Ovary (tissue), 9 donors: ENCODE measurements around the gene ARSA. TPM values are rescaled to one million over a fixed set of nuclear protein-coding genes. Genes with fewer than 3 reads are reported as not detected.

Source experiments
- DNase-seq, 5 donors: peaks; one replicate each; pipeline ENCODE4 v3.0.0-alpha.2; 2019 to 2020
- H3K27ac ChIP-seq, 2 donors: fragments of 200-600 bp; one replicate each; pipeline versions ENCODE4 v1.5.1 to v1.8.0; 2019 to 2022
- H3K27me3 ChIP-seq: fragments of 200-600 bp; one replicate; pipeline ENCODE4 v1.8.0; 2022
- H3K36me3 ChIP-seq: fragments of 200-600 bp; sonication (generic); one replicate; pipeline ENCODE4 v1.5.1; 2019
- H3K4me1 ChIP-seq: one replicate; pipeline ENCODE4 v1.8.1; 2013; ENCODE audit warnings: mild to moderate bottlenecking, moderate library complexity; ENCODE audit not compliant: insufficient read depth
- H3K4me3 ChIP-seq: fragments of 200-600 bp; sonication (generic); one replicate; pipeline ENCODE4 v1.5.1; 2017
- H3K9me3 ChIP-seq, 2 donors: fragments of 200-600 bp in 1 of 2; sonication (generic) in 1 of 2; one replicate each; pipeline versions ENCODE4 v1.5.1 to v1.8.1; 2013 to 2019; ENCODE audit warnings: mild to moderate bottlenecking in 1 of 2, moderate library complexity in 1 of 2
- CTCF ChIP-seq, 3 donors: fragments of 450-650 bp in 2 of 3; fragments of 200-600 bp in 1 of 3; IDR thresholded peaks; one replicate each; pipeline versions ENCODE4 v1.5.1 to v1.8.0; 2016 to 2022; ENCODE audit warnings: antibody characterized with exemption in 3 of 3, mild to moderate bottlenecking in 1 of 3
- EP300 ChIP-seq: sonication (generic); formaldehyde crosslinking; IDR thresholded peaks from one replicate; pipeline ENCODE4 v1.6.1; 2017; ENCODE audit warnings: antibody characterized with exemption
- POLR2A ChIP-seq: fragments of 450-650 bp; IDR thresholded peaks from one replicate; pipeline ENCODE4 v1.6.1; 2017; ENCODE audit warnings: antibody characterized with exemption, mild to moderate bottlenecking, moderate library complexity
- WGBS, 3 donors: extraction: QIAGEN DNeasy Blood & Tissue Kit in 1 of 3; methylation state at CpG; one replicate each; pipeline versions ENCODE4 v1.1.5 to v1.1.7; 2013 to 2017; 5-methylcytosine and 5-hydroxymethylcytosine counted together
- intact Hi-C, 4 donors: fragments of 100-400 bp; cut with DNase I; formaldehyde crosslinking; loops; one replicate each; pipeline versions ENCODE4 v1.11.0 to v1.15.1; 2022 to 2023
- polyA plus RNA-seq, 2 donors: library from polyadenylated mRNA; stranded (reverse); fragments of 200-250 nt in 1 of 2; fragments of 350-450 nt in 1 of 2; fragmentation: Illumina TruSeq in 1 of 2; extraction: RNeasy Lipid Tissue Mini Kit (QIAGEN cat#74804) in 1 of 2; gene quantifications; one replicate each; pipeline ENCODE4 v1.2.3, GENCODE V29; 2013 to 2014
- total RNA-seq, 7 donors: library from RNA; depleted of rRNA in 2 of 7; stranded (reverse); fragments of >200 nt in 2 of 7; fragmentation: NEBNext Ultra II Directional in 3 of 7; extraction: Animal tissue kit (Norgen Biotek cat#: 25700) in 3 of 7; gene quantifications; one replicate each; pipeline versions ENCODE4 v1.1.0 to v1.2.4, GENCODE V29; 2016 to 2023
- donor health status: DM: no; HTN: no; CAD: no; lungs with moderate emphysema.
- donor health status: DM: no; HTN: no; CAD: no.
- donor health status: Bipolar disorder and iron deficiency.
- donor health status: DM: yes; HTN: yes; CAD: no.
- donor health status: DM: no; HTN: no; CAD: no.
- donor health status: DM: yes; HTN: yes; CAD: no.

Gene ARSA
- total and polyA plus RNA-seq, 9 donors: 2.1 to 51.6 (median 13.1) TPM

GRCh38 chr22:50581950-50582492, 45.9 kb downstream of the ARSA start:
- Histone ChIP-seq H3K4me1 (peaks cover 14% of the 10 kb centered on the region), H3K4me3 (peak overlapping the region; percentile 86), H3K27ac (peak overlapping the region; percentile 59 to 94), H3K36me3 (no peaks in the 10 kb centered on the region), H3K27me3 (no peaks in the 10 kb centered on the region), H3K9me3 (no peaks in the 10 kb centered on the region)
- intact Hi-C loops: no loop called here
- TF ChIP-seq EP300 (no peak), CTCF (IDR thresholded peaks at IDR 0.05) (no peak), POLR2A (no peak)
- DNase-seq: no peak
- 7 to 18% (median 8%) methylated on average over 12 to 39 of the region's 39 CpGs for WGBS, 3 donors

DNA sequence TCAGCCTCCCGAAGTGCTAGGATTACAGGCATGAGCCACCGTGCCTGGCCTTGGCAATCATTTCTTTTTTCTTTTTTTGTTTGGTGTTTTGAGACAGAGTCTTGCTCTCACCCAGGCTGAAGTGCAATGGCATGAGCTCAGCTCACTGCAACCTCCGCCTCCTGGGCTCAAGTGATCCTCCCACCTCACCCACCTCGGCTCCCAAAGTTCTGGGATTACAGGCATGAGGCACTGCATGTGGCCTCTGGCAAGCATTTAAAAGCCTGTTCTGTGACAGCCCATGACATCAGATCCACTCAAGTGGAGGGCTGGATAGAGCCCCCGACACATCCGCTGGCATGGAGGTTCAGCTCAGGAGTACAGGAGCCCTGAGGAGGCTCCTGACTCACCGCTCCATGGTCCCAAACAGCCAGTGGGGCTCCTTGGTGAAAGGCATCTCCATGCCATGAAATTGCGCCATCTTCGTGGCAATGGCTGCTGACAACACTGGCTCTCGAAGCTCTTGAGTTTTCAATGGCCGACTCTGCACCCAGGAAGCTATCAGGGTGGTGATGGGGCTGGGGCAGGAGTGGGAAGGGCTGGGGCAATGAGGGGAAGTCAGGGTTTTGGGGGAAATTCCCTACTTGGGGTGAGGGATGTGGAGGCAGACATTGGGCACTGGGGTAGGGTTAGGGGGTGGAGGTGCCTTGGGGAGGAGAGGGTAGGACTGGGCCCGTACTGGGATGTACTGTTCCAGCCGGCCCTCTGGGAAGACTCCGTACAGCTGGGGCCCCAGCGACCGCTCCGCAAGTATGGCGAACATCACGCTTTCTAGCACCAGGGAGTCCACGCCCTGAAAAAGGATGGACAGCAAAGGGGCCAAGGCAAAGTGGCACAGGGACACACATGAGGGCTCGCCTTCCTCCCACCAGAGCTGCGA, 46.7 kb downstream of the ARSA start:
- intact Hi-C loops: no loop called here
- peak in 1 of 5 donors; percentile 23 for DNase-seq
- Histone ChIP-seq H3K4me1 (peaks cover 14% of the 10 kb centered on the region), H3K4me3 (peak overlapping the region; percentile 86), H3K27ac (peak overlapping the region in 1 of 2 donors; percentile 94), H3K9me3 (no peaks in the 10 kb centered on the region), H3K27me3 (no peaks in the 10 kb centered on the region), H3K36me3 (no peaks in the 10 kb centered on the region)
- 90 to 94% (median 92%) methylated on average over 22 of the region's 22 CpGs for WGBS, 3 donors
- TF ChIP-seq CTCF (IDR thresholded peaks at IDR 0.05) (no peak), EP300 (no peak), POLR2A (no peak)

DNA sequence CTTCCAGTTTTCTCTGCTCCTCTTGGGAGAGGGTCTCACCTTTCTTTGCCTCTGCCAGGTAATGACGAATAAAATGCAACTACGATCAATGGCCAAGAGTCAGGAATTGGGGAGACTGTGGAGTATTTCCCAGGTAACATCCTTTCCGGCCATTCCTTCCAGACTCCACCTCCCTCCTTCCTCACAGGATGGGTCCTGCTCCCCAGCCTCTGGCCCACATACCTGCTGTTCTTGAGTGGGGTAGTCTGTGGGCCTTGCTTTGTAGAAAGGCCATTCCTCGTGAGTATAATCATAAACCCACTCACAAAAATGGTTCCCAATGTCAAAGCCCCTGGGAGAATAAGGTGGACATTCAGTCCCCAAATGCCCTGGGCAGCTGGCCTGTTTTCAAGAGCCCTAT, 48.2 kb downstream of the ARSA start:
- no peak overlapping the region for H3K27ac ChIP-seq
- H3K4me3 ChIP-seq: no peak overlapping the region
- H3K27me3 ChIP-seq: no peaks in the 10 kb centered on the region
- TF ChIP-seq EP300: no peak
- no peak for DNase-seq
- no peaks in the 10 kb centered on the region for H3K36me3 ChIP-seq
- H3K9me3 ChIP-seq: no peaks in the 10 kb centered on the region
- H3K4me1 ChIP-seq: peaks cover 14% of the 10 kb centered on the region
- intact Hi-C loops: no loop called here
- 92 to 94% (median 94%) methylated on average over 4 of the region's 4 CpGs for WGBS, 3 donors

GRCh38 chr22:50578776-50579310, 49.1 kb downstream of the ARSA start:
- H3K27ac ChIP-seq: no peak overlapping the region
- no peaks in the 10 kb centered on the region for H3K36me3 ChIP-seq
- H3K4me1 ChIP-seq: peaks cover 14% of the 10 kb centered on the region
- intact Hi-C loops: no loop called here
- H3K4me3 ChIP-seq: no peak overlapping the region
- no peak for DNase-seq
- no peak for TF ChIP-seq CTCF (IDR thresholded peaks at IDR 0.05)
- TF ChIP-seq POLR2A: no peak
- no peak for TF ChIP-seq EP300
- WGBS, 3 donors: 53 to 60% (median 59%) methylated on average over 8 of the region's 8 CpGs
- no peaks in the 10 kb centered on the region for H3K27me3 ChIP-seq
- H3K9me3 ChIP-seq: no peaks in the 10 kb centered on the region
